ENCODE measurements around the gene PUDP.
"Not testable (repeated sequence)": the region's sequence is repeated elsewhere in the genome, so short reads cannot be mapped to it uniquely, and the experiment has no call there.

Gene PUDP

GRCh38 chrX:7052541-7052940 lies 95.4 kb downstream of the PUDP start:
- Histone ChIP-seq H3K27me3 (ENCODE audit: insufficient read depth, low read depth) (no peaks in the 10 kb centered on the region), H3K27ac (no peak overlapping the region), H2AFZ (ENCODE audit: low read depth) (no peak overlapping the region), H3K79me2 (ENCODE audit: insufficient read depth, low read depth) (no peaks in the 10 kb centered on the region), H3K4me1 (ENCODE audit: low read depth, poor library complexity, severe bottlenecking) (no peaks in the 10 kb centered on the region), H4K20me1 (ENCODE audit: insufficient read depth) (no peaks in the 10 kb centered on the region), H3K36me3 (ENCODE audit: insufficient read depth) (no peaks in the 10 kb centered on the region), H3K9ac (no peak overlapping the region), H3K4me2 (no peak overlapping the region), H3K4me3 (IDR thresholded peaks at IDR 0.05; ENCODE audit: insufficient read depth, low read depth, low read length) (no peak overlapping the region)
- no peak for TF ChIP-seq CTCF (conservative IDR thresholded peaks at IDR 0.05; ENCODE audit: low read depth, low read length)

- no peak overlapping the region for H3K27ac ChIP-seq
These were observed 97.7 kb downstream of the PUDP start for GRCh38 chrX:7050271-7050670.

GRCh38 chrX:7047951-7048350 lies 100.0 kb downstream of the PUDP start:
- no peak for TF ChIP-seq CTCF (conservative IDR thresholded peaks at IDR 0.05; ENCODE audit: low read depth, low read length)
- no peak overlapping the region for H2AFZ ChIP-seq (ENCODE audit: low read depth)

More at GRCh38 chrX:7050271-7050670, 97.7 kb downstream of the PUDP start:
- Histone ChIP-seq H4K20me1 (ENCODE audit: insufficient read depth) (no peaks in the 10 kb centered on the region), H3K4me2 (no peak overlapping the region), H3K79me2 (ENCODE audit: insufficient read depth, low read depth) (no peaks in the 10 kb centered on the region), H3K4me3 (IDR thresholded peaks at IDR 0.05; ENCODE audit: insufficient read depth, low read depth, low read length) (no peak overlapping the region), H2AFZ (ENCODE audit: low read depth) (no peak overlapping the region), H3K4me1 (ENCODE audit: low read depth, poor library complexity, severe bottlenecking) (no peaks in the 10 kb centered on the region), H3K36me3 (ENCODE audit: insufficient read depth) (no peaks in the 10 kb centered on the region), H3K27me3 (ENCODE audit: insufficient read depth, low read depth) (no peaks in the 10 kb centered on the region), H3K9ac (no peak overlapping the region)
- no peak for TF ChIP-seq CTCF (conservative IDR thresholded peaks at IDR 0.05; ENCODE audit: low read depth, low read length)

GRCh38 chrX:7045238-7045955 lies 102.6 kb downstream of the PUDP start:
- Histone ChIP-seq H3K4me1 (ENCODE audit: low read depth, poor library complexity, severe bottlenecking) (no peaks in the 10 kb centered on the region), H4K20me1 (ENCODE audit: insufficient read depth) (no peaks in the 10 kb centered on the region), H3K4me3 (IDR thresholded peaks at IDR 0.05; ENCODE audit: insufficient read depth, low read depth, low read length) (no peak overlapping the region), H3K4me2 (no peak overlapping the region), H3K27me3 (ENCODE audit: insufficient read depth, low read depth) (no peaks in the 10 kb centered on the region), H2AFZ (ENCODE audit: low read depth) (no peak overlapping the region), H3K9ac (no peak overlapping the region), H3K79me2 (ENCODE audit: insufficient read depth, low read depth) (no peaks in the 10 kb centered on the region), H3K36me3 (ENCODE audit: insufficient read depth) (no peaks in the 10 kb centered on the region), H3K27ac (no peak overlapping the region)
- TF ChIP-seq CTCF (conservative IDR thresholded peaks at IDR 0.05; ENCODE audit: low read depth, low read length), result no peak

More at GRCh38 chrX:7047951-7048350, 100.0 kb downstream of the PUDP start:
- Histone ChIP-seq H3K4me2 (no peak overlapping the region), H3K79me2 (ENCODE audit: insufficient read depth, low read depth) (no peaks in the 10 kb centered on the region), H3K27ac (no peak overlapping the region), H3K9ac (no peak overlapping the region), H3K4me3 (IDR thresholded peaks at IDR 0.05; ENCODE audit: insufficient read depth, low read depth, low read length) (no peak overlapping the region), H3K27me3 (ENCODE audit: insufficient read depth, low read depth) (no peaks in the 10 kb centered on the region), H3K36me3 (ENCODE audit: insufficient read depth) (no peaks in the 10 kb centered on the region), H3K4me1 (ENCODE audit: low read depth, poor library complexity, severe bottlenecking) (no peaks in the 10 kb centered on the region), H4K20me1 (ENCODE audit: insufficient read depth) (no peaks in the 10 kb centered on the region)

- not testable (repeated sequence) for H3K4me1 ChIP-seq (ENCODE audit: low read depth, poor library complexity, severe bottlenecking); H2AFZ ChIP-seq (ENCODE audit: low read depth); H3K27ac ChIP-seq
These were observed 104.0 kb downstream of the PUDP start for GRCh38 chrX:7043796-7044433.

More at GRCh38 chrX:7043796-7044433, 104.0 kb downstream of the PUDP start:
- H3K4me2 ChIP-seq; H3K27me3 ChIP-seq (ENCODE audit: insufficient read depth, low read depth); H3K4me3 ChIP-seq (IDR thresholded peaks at IDR 0.05; ENCODE audit: insufficient read depth, low read depth, low read length); H3K9ac ChIP-seq; H3K79me2 ChIP-seq (ENCODE audit: insufficient read depth, low read depth); H3K36me3 ChIP-seq (ENCODE audit: insufficient read depth); H4K20me1 ChIP-seq (ENCODE audit: insufficient read depth): not testable (repeated sequence)

Data from KMS-11 (cell line).